ENCODE results near the gene RNU1-3.
"Not testable (repeated sequence)": the region's sequence is repeated elsewhere in the genome, so short reads cannot be mapped to it uniquely, and the experiment has no call there.

RNU1-3 gene

DNA sequence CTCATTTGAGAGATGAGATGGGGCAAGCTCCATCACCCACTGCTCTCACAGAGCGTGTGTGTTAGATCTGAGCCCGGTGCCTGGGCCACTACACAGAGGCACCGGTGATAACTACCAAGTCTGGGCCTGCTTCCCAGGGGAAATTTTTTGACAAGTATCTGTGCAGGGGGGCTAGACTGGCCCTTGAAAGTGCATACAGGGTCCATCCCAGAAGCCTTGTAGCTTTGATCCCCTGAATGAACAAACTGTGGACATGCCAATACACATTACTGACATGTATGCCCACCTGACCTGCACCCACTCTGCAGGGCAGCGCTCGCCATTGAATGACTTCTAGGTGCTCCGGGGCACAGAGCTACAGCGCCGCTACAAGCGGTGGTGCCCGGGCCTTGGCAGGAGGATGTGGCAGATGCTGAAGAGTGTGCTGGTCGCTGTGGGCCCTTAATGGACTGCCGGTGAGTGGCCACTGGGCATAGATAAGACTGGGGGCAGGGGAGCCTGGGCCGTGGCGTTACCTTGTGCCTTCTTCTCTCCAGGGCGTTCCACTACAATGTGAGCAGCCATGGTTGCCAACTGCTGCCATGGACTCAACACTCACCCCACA is 20.6 kb downstream of the RNU1-3 start:
- in situ Hi-C loops (cut with MboI; ENCODE audit: low pct_unique_long_range_greater_than_20kb, low sequenced_read_pairs, unreplicated experiment); DNase-seq (ENCODE audit: low spot score): not testable (repeated sequence)

DNA sequence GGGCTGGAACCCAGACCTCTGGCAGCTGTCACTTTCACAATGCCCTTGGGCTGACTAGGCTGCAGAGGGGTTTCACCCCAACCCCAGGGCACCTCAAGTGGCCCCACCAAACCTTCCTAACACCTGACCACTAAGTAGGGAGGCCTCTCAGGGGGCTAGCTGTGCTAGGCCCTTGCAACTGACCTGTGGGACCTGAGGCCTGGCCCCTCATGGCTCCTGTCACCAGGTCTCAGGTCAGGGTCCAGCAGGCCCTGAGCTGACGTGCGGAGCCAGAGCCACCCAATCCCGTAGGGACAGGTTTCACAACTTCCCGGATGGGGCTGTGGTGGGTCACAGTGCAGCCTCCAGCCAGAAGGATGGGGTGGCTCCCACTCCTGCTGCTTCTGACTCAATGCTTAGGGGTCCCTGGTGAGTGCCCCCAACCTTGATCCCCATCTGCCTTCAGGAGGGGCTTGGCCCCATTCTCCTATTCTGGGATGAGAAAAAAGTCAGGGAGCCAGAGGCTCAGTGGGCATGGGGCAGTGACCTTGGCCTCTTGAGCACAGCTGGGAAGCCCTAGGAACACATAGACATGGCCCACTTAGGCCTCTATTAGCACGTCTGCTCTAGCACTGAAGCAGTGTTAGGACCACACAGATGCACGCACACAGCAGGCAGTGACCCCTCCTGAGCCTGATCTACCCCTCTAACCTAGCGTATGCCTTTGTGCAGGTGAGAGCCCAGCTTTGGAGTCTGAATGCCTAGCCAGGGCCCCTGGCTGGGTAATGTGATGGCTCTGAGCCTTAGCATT is 21.3 kb downstream of the RNU1-3 start:
- in situ Hi-C loops (cut with MboI; ENCODE audit: low pct_unique_long_range_greater_than_20kb, low sequenced_read_pairs, unreplicated experiment), result not testable (repeated sequence)
- peak; percentile 71 for DNase-seq (ENCODE audit: low spot score)

DNA sequence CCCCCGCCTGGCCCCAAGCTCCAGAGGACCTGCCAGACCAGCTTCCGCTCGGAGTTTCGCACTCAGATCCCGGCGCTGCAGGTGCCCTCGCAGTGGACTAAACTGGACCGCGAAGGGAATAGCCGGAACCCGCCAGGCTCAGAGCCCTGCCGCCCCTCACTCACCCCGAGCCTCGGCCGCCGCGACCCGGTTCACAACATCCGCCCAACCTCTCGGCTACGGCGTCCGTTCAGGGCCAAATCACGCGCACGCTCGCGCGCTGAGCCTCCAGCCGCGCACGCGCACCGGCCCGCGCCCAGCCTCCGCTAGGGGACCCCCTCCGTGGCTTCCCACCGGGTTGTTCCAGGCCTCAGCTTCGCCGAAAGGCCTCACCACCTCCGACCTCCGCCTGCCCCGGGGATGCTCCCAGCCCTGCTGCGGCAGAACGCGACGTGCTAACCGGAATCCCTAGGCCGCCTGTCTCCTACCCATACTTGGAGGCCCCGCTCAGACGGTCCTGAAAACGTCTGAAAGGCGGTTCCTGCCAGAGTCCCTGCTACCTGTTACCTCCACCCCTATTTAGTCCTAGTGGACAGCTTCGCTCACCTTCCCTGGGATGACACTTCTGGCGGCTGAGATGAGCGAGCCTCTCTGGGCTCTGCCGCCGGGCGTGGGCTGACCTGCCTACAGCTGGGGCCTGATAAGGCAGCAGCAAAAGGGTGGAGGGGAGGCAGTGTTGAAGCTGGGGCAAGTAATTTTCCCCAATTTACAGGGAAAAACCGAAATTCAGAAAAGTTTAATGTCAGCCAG is 22.1 kb downstream of the RNU1-3 start:
- in situ Hi-C loops (cut with MboI; ENCODE audit: low pct_unique_long_range_greater_than_20kb, low sequenced_read_pairs, unreplicated experiment), result not testable (repeated sequence)
- TF ChIP-seq, protein P1, sequence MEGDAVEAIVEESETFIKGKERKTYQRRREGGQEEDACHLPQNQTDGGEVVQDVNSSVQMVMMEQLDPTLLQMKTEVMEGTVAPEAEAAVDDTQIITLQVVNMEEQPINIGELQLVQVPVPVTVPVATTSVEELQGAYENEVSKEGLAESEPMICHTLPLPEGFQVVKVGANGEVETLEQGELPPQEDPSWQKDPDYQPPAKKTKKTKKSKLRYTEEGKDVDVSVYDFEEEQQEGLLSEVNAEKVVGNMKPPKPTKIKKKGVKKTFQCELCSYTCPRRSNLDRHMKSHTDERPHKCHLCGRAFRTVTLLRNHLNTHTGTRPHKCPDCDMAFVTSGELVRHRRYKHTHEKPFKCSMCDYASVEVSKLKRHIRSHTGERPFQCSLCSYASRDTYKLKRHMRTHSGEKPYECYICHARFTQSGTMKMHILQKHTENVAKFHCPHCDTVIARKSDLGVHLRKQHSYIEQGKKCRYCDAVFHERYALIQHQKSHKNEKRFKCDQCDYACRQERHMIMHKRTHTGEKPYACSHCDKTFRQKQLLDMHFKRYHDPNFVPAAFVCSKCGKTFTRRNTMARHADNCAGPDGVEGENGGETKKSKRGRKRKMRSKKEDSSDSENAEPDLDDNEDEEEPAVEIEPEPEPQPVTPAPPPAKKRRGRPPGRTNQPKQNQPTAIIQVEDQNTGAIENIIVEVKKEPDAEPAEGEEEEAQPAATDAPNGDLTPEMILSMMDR (IDR thresholded peaks at IDR 0.05; ENCODE audit: extremely low read depth, insufficient read depth, missing control alignments), result peak; percentile 76
- DNase-seq (ENCODE audit: low spot score), result peak; percentile 100

DNA sequence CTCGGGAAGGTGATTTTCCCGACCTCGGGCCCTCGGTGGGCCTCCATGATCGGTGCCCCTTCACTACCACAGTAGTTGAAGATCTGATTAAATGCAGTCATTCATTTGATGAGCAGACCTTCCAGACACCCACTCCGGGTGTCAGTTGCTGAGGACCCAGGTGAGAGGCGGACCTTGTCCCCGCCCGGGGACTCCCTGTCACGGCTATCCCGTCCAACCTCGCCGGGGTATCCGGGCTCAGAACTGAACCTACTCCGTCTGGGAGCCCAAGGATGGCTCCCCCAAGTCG is 22.6 kb downstream of the RNU1-3 start:
- in situ Hi-C loops (cut with MboI; ENCODE audit: low pct_unique_long_range_greater_than_20kb, low sequenced_read_pairs, unreplicated experiment), result no loop called here
- TF ChIP-seq, protein P1 (IDR thresholded peaks at IDR 0.05; ENCODE audit: extremely low read depth, insufficient read depth, missing control alignments), result no peak
- DNase-seq (ENCODE audit: low spot score), result no peak

DNA sequence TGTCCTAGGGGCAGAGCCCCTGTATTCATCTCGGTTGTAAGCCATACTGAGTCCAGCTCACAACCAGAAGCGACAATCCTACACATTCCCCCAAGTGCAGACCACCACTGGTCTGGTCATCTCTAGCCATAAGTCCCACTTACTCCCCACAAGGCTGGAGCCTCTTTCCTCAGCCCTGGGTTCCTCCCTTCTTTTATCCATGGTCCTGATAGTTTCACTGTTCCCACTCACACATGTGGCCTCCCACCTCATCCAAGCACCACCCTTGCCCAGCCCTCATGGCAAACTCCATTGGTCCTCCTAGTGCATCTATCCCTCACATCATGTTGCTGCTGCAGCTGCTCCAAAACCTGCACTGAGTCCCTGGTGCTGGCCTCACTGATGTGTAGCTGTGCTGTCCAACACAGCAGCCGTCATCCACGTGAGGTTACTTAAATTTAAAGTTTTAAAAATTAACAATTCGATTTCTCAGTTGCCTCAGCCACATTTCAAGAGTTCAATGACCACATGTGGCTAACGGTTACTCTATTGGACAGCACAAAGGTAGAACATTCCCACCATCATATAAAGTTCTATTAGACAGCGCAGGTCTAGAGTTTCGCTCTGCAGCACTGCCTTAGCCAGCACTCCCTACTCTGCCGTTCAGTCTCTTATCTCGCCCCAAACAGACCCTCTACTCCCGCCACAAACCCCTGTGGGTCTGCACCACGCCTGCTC is 23.1 kb downstream of the RNU1-3 start:
- in situ Hi-C loops (cut with MboI; ENCODE audit: low pct_unique_long_range_greater_than_20kb, low sequenced_read_pairs, unreplicated experiment), result not testable (repeated sequence)
- DNase-seq (ENCODE audit: low spot score), result peak; percentile 61

DNA sequence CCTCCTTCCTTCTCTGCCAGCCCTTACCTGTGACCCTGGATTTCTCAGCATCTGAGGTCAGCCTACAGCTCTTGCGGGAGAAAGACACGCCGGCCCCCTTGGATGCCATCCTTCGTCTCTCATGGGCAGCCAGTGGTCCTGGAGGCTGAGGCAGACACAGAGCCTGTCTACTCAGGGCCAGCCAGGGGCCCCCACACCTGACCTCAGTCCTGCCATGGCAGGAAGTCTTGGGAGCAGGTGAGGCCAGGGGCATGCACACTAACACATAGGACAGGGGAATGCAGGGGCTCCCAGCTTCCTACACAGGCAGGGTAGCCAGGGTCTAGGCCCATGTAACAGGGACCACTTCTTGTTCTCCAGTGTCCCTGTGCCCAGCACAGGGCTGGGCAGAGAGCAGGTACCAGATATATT is 23.7 kb downstream of the RNU1-3 start:
- DNase-seq (ENCODE audit: low spot score); in situ Hi-C loops (cut with MboI; ENCODE audit: low pct_unique_long_range_greater_than_20kb, low sequenced_read_pairs, unreplicated experiment): not testable (repeated sequence)

DNA sequence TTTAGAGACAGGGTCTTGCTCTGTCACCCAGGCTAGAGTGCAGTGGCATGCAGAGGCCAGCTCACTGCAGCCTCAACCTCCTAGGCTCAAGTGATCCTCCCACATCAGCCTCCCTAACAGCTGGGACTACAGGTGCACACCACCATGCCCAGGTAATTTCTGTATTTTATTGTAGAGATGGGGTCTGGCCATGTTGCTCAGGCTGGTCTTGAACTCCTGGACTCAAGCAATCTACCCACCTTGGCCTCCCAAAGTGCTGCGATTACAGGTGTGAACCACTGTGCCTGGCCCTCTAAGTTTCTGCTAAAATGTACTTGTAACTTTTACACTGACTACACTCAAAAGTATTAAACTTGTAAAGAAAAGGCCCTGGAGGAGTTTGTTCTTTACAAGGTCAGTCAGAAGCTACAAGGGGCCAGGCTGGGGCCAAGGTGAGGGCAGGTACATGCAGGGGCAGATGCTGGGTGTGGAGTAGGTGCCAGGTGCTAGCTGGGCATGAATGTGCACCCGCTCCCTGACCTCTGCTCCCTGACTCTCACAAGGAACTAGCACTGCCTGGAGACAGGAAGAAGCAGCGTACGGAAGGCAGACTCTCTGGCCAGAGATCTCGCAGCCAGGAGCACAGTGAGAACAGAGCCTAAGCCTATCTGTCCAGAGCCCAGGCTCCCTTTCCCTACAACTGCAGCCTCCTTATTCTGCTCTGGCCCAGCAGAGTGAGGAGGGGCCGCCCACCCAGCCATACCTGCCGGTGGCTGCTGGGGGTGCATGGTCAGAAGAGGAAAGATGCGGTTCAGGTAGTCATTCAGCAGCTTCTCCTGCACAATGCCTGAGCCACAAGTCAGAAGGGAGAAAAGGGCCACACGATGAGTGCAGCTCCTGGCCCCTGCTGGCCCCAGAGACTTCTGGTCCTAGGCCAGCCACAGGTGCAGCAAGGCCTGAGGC is 24.5 kb downstream of the RNU1-3 start:
- in situ Hi-C loops (cut with MboI; ENCODE audit: low pct_unique_long_range_greater_than_20kb, low sequenced_read_pairs, unreplicated experiment); DNase-seq (ENCODE audit: low spot score): not testable (repeated sequence)

DNA sequence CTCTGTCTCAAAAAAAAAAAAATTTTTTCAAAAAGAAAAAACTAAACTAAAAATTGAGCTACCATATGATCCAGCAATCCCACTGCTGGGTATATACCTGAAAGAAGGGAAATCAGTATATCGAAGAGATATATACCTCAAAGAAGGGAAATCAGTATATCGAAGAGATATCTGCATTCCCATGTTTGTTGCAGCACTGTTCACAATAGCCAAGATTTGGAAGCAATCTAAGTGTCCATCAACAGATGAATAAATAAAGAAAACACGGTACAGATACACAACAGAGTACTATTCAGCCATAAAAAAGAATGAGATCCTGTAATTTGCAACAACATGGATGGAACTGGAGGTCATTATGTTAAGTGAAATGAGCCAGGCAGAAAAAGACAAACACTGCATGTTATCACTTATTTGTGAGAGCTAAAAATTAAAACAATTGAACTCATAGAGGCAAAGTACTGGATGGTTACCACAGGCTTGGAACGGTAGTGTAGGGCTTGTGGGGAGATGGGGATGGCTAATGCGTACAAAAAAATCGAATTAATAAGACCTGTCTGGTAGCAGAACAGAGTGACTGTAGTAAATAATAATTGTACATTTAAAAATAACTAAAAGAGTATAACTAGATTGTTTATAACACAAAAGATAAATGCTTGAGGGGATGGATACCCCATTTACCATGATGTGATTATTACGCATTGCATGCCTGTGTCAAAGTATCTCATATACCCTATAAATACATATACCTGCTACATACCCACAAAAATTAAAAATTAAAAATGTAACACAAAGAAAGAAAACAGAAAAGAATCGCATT is 25.4 kb downstream of the RNU1-3 start:
- in situ Hi-C loops (cut with MboI; ENCODE audit: low pct_unique_long_range_greater_than_20kb, low sequenced_read_pairs, unreplicated experiment), result not testable (repeated sequence)

DNA sequence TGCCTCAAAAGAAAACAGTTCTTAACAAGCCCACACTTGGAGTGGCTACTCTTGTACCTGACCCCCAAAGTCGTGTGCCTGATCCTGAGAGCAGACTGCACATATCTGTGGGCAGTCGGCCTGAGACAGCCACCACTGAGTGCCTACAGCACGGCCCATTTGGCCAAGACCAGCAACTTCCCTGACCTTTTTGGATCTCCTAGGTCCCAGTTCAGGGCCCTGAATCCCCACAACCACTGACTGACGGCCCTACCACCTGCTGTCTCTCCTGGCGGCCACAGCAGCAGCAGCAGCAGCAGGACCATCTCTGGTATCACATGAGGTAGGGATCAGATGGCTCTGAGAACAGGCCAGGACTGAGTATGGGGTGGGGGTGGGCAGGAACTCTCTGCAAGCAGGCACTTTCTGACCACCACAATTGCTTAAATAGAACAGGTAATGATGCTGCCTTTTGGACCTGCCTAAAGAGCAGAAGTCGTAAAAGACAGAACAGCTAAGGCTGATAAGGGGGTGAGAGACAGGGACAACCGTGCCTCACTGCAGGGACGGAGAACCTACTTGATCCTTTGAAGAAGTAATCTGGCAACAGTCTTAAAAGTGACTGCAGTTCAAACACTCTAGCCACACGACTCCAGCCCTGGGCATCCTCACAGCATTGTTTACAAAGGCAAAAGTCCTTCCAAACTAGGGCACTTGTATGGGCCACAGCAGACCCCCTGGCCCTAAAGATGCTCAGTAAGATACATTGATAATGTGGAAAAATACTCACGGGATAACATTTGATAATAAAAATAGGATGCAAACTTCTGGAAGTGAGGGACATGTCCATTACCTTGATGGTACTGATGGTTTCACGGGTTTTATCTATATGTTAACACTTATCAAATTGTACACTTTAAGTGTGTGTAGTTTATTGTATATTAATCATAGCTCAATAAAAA is 27.4 kb downstream of the RNU1-3 start:
- in situ Hi-C loops (cut with MboI; ENCODE audit: low pct_unique_long_range_greater_than_20kb, low sequenced_read_pairs, unreplicated experiment); DNase-seq (ENCODE audit: low spot score): not testable (repeated sequence)

More for the DNA sequence above, 25.4 kb downstream of the RNU1-3 start:
- not testable (repeated sequence) for DNase-seq (ENCODE audit: low spot score)

DNA sequence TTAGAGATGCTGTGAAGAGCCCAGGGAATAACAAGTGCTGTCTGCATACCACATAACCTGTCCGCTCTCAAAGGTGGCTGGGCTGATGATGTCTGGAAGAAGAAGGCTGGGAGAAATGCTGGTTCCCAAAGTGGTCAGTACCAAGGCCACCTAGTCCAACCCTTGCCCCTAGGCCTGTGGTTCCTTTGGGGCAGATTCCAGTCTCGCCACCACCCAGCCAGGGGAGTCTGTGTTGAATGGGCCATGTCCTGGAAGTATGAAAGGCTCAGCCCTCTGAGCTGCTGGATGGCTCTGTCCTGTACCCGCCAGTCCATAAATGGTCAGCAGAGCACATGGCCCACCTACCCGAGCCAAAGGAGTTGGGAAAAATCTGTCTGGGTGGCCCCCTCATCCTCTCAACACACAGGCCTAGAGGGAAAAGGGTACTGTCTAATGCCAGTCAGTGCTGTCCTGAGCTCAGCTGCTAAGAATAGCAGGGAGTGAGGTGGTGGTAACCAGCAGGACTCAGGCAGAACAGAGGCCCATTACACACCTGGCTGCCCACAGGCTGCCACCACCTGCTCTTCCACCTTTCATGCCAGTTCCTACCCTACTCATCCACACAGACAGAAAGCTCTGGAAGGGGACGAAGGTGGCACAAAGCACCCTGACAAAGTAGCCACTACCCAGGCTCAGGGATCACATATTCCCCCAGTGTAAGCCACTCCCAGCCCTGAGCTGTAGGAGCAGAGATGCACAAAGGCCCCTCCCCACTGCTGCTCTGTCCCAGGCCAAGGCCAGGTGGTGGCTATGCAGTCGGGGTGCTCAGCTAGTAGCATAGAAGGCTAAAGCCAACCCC is 28.6 kb downstream of the RNU1-3 start:
- DNase-seq (ENCODE audit: low spot score); in situ Hi-C loops (cut with MboI; ENCODE audit: low pct_unique_long_range_greater_than_20kb, low sequenced_read_pairs, unreplicated experiment): not testable (repeated sequence)

DNA sequence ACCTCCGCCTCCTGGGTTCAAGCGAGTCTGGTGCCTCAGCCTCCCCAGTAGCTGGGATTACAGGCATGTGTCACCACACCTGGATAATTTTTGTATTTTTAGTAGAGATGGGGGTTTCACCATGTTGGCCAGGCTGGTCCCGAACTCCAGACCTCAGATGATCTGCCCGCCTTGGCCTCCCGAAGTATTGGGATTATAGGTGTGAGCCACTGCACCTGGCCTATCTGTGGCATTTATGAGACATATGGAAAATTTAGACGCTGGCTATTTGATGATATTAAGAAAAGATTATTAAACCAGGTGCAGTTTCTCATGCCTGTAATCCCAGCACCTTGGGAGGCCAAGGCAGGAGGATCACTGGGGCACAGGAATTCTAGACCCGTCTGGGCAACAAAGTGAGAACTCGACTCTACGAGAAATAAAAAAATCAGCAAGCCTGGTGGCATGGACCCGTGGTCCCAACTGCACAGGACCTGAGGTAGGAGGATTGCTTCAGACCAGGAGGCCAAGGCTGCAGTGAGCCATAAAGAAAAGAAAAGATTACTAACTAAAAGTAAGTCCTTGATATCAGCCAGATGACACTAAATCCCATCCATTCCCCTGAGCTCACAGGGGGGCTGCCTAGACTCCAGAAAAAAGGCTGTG is 30.1 kb downstream of the RNU1-3 start:
- DNase-seq (ENCODE audit: low spot score); in situ Hi-C loops (cut with MboI; ENCODE audit: low pct_unique_long_range_greater_than_20kb, low sequenced_read_pairs, unreplicated experiment): not testable (repeated sequence)
